Activated CD4-positive, alpha-beta T cell treated with anti-CD3 and anti-CD28 coated beads for 4 hours (primary cell): ENCODE results near the gene CA12.
"Not testable (repeated sequence)": the region's sequence is repeated elsewhere in the genome, so short reads cannot be mapped to it uniquely, and the experiment has no call there.

ENCODE experiments used
- DNase-seq, 2 donors: peaks; one replicate each; pipeline ENCODE4 v3.0.0-alpha.2; 2020

The CA12 gene

GRCh38 chr15:63354821-63355650 is 26.6 kb downstream of the CA12 start:
- no peak for DNase-seq

GRCh38 chr15:63353887-63354286 is 27.8 kb downstream of the CA12 start:
- DNase-seq = no peak

GRCh38 chr15:63353261-63353660 is 28.4 kb downstream of the CA12 start:
- no peak for DNase-seq

- DNase-seq = no peak
Observed at GRCh38 chr15:63352808-63353207, 28.8 kb downstream of the CA12 start.

- DNase-seq = no peak
Observed at GRCh38 chr15:63351170-63351569, 30.5 kb downstream of the CA12 start.

- DNase-seq = no peak
Observed at GRCh38 chr15:63350178-63350621, 31.4 kb downstream of the CA12 start.

GRCh38 chr15:63349621-63350020 is 32.0 kb downstream of the CA12 start:
- DNase-seq = no peak

- DNase-seq = no peak
Observed at GRCh38 chr15:63349156-63349555, 32.5 kb downstream of the CA12 start.

GRCh38 chr15:63348392-63348791 is 33.3 kb downstream of the CA12 start:
- DNase-seq = no peak

GRCh38 chr15:63347074-63347857 is 34.4 kb downstream of the CA12 start:
- no peak for DNase-seq

- DNase-seq = no peak
Observed at GRCh38 chr15:63345391-63345752, 36.3 kb downstream of the CA12 start.

- no peak for DNase-seq
Observed at GRCh38 chr15:63344731-63345390, 36.8 kb downstream of the CA12 start.

GRCh38 chr15:63342996-63343562 is 38.6 kb downstream of the CA12 start:
- DNase-seq = not testable (repeated sequence)

- no peak for DNase-seq
Observed at GRCh38 chr15:63341898-63342297, 39.7 kb downstream of the CA12 start.

- DNase-seq = no peak
Observed at GRCh38 chr15:63340878-63341277, 40.8 kb downstream of the CA12 start.

- no peak for DNase-seq
Observed at GRCh38 chr15:63340353-63340752, 41.3 kb downstream of the CA12 start.

GRCh38 chr15:63339836-63340235 is 41.8 kb downstream of the CA12 start:
- no peak for DNase-seq

GRCh38 chr15:63339006-63339766 is 42.5 kb downstream of the CA12 start:
- no peak for DNase-seq

GRCh38 chr15:63338170-63338569 is 43.5 kb downstream of the CA12 start:
- DNase-seq = no peak

- DNase-seq = no peak
Observed at GRCh38 chr15:63337046-63337445, 44.6 kb downstream of the CA12 start.

- no peak for DNase-seq
Observed at GRCh38 chr15:63335543-63336240, 46.0 kb downstream of the CA12 start.

- DNase-seq = no peak
Observed at GRCh38 chr15:63334821-63335220, 46.8 kb downstream of the CA12 start.
